Neural progenitor cell (in vitro differentiated cells): Measurements from ENCODE around the gene TSPAN12.

Experiments used
- EZH2phosphoT487 ChIP-seq: fragments of 200-600 bp; sonication (generic); IDR thresholded peaks from 2 replicates; pipeline ENCODE4 v1.6.1; 2017; ENCODE audit warnings: antibody characterized with exemption
- TF ChIP-seq, protein P1 (sequence below): fragments of 200-600 bp; sonication (generic); IDR thresholded peaks from 2 replicates; pipeline ENCODE4 v1.5.1; 2017; ENCODE audit warnings: antibody characterized with exemption, mild to moderate bottlenecking

DNA sequence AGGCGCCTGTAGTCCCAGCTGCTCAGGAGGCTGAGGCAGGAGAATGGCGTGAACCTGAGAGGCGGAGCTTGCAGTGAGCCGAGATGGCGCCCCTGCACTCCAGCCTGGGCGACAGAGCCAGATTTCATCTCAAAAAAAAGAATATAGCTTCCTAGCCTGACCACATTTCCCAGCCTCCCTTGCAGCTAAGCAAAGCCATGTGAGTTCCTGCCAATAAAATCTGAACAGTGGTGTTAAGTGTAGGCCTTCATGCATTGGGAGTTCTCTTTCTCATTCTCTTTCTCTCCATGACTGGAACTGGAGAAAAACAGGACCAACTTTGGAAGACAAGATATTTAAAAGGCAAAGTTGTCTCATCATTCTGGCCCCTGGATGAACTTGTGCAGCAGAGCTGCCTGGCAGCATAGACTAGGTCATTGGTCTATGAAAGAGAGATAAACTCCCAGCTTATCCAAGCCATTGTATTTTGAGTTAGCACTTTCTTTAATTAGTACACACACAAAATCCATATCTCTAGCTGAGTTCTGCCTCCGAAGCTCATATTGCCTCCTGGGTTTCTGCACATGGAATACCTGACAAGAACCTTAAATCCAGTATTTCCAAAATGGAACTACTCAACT, 60.8 kb downstream of the TSPAN12 start:
- TF ChIP-seq, protein P1, sequence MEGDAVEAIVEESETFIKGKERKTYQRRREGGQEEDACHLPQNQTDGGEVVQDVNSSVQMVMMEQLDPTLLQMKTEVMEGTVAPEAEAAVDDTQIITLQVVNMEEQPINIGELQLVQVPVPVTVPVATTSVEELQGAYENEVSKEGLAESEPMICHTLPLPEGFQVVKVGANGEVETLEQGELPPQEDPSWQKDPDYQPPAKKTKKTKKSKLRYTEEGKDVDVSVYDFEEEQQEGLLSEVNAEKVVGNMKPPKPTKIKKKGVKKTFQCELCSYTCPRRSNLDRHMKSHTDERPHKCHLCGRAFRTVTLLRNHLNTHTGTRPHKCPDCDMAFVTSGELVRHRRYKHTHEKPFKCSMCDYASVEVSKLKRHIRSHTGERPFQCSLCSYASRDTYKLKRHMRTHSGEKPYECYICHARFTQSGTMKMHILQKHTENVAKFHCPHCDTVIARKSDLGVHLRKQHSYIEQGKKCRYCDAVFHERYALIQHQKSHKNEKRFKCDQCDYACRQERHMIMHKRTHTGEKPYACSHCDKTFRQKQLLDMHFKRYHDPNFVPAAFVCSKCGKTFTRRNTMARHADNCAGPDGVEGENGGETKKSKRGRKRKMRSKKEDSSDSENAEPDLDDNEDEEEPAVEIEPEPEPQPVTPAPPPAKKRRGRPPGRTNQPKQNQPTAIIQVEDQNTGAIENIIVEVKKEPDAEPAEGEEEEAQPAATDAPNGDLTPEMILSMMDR, result no peak
- no peak for TF ChIP-seq EZH2phosphoT487
